CD4-positive, CD25-positive, alpha-beta regulatory T cell (primary cell): Measurements from ENCODE around the gene SH3GL2. TPM values are rescaled to one million over a fixed set of nuclear protein-coding genes. Genes with fewer than 3 reads are reported as not detected.

Source experiments
- ATAC-seq, 2 donors: fragments of 150-1000 bp; cut with Tn5 transposase; one replicate each; pipeline ENCODE4 v1.10.0; 2021; ENCODE audit warnings: low read depth in 2 of 2, moderate number of reproducible peaks in 2 of 2, moderate library complexity in 1 of 2
- DNase-seq, 3 donors: peaks; one replicate each; pipeline versions ENCODE4 v3.0.0 to v3.0.0-alpha.2; 2012 to 2022; ENCODE audit warnings: mixed read lengths in 1 of 3
- H3K27ac ChIP-seq: one replicate; pipeline ENCODE4 v1.7.0; 2013; ENCODE audit warnings: mild to moderate bottlenecking, low read length; ENCODE audit not compliant: insufficient read depth, poor library complexity, severe bottlenecking
- H3K27me3 ChIP-seq: one replicate; pipeline ENCODE4 v1.7.0; 2013; ENCODE audit warnings: low read length; ENCODE audit not compliant: control insufficient read depth, insufficient read depth
- H3K36me3 ChIP-seq: one replicate; pipeline ENCODE4 v1.7.0; 2013; ENCODE audit warnings: mild to moderate bottlenecking, low read length, moderate library complexity; ENCODE audit not compliant: control insufficient read depth, insufficient read depth
- H3K4me1 ChIP-seq: 2 replicates; pipeline ENCODE4 v1.7.0; 2013; ENCODE audit warnings: mild to moderate bottlenecking, low read length; ENCODE audit not compliant: insufficient read depth, control insufficient read depth, poor library complexity, severe bottlenecking
- H3K4me3 ChIP-seq: one replicate; pipeline ENCODE4 v1.7.0; 2013; ENCODE audit warnings: low read depth, mild to moderate bottlenecking, low read length, moderate library complexity
- H3K9me3 ChIP-seq, 2 experiments: 1 replicate in 1 of 2; 2 replicates in 1 of 2; pipeline ENCODE4 v1.7.0; 2013; ENCODE audit warnings: low read length in 2 of 2, mild to moderate bottlenecking in 1 of 2, moderate library complexity in 1 of 2; ENCODE audit not compliant: control insufficient read depth in 2 of 2
- H3K27ac Mint-ChIP-seq, 3 donors: one replicate each; pipeline ENCODE4 v1.8.0; 2020 to 2022; ENCODE audit warnings: mild to moderate bottlenecking in 3 of 3, mixed read lengths in 3 of 3, moderate library complexity in 2 of 3
- H3K27me3 Mint-ChIP-seq: one replicate; pipeline ENCODE4 v1.8.0; 2022; ENCODE audit warnings: mild to moderate bottlenecking, mixed read lengths
- H3K36me3 Mint-ChIP-seq: one replicate; pipeline ENCODE4 v1.8.0; 2020; ENCODE audit warnings: mixed read lengths
- H3K4me1 Mint-ChIP-seq, 4 donors: one replicate each; pipeline ENCODE4 v1.8.0; 2020 to 2022; ENCODE audit warnings: mixed read lengths in 4 of 4, mild to moderate bottlenecking in 1 of 4
- H3K4me3 Mint-ChIP-seq, 4 donors: one replicate each; pipeline ENCODE4 v1.8.0; 2020 to 2022; ENCODE audit warnings: mild to moderate bottlenecking in 4 of 4, mixed read lengths in 4 of 4, moderate library complexity in 3 of 4
- H3K9me3 Mint-ChIP-seq, 7 donors: one replicate each; pipeline ENCODE4 v1.8.0; 2020 to 2022; ENCODE audit warnings: mixed read lengths in 7 of 7, mild to moderate bottlenecking in 3 of 7, moderate library complexity in 2 of 7
- polyA plus RNA-seq, 4 donors: library from polyadenylated mRNA; unstranded; fragments of 300-500 nt; fragmentation: Illumina TruSeq; gene quantifications; one replicate each; pipeline ENCODE4 v1.2.3, GENCODE V29; 2021
- total RNA-seq: library from RNA; stranded (reverse); gene quantifications from one replicate; pipeline ENCODE4 v1.2.3, GENCODE V29; 2022

SH3GL2 gene
- total and polyA plus RNA-seq, 5 donors from 2014 or later = not detected

DNA sequence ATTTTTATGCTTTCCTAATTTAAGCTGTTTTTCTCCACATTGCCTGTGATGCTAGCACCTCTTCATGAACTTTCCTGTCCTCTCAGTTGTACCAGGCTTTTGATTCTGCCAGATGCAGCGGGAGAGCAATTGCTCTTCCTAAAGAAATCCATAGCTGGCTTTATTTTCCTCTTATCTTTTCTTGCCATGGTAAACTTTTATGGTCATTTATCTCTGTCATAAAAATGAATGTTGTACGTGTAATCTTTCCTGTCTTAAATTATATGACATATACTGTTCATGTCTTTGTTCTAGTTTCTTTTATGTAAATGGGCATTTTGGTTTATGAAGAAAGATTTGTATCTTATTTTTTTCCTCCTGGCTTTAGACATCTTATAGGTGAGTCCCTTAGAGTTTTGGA is 127.5 kb downstream of the SH3GL2 start:
- Mint-ChIP-seq H3K4me1 (no peaks in the 10 kb centered on the region), H3K9me3 (peaks cover 0 to 12% (median 3%) of the 10 kb centered on the region in 7 donors), H3K27me3 (no peaks in the 10 kb centered on the region), H3K4me3 (no peak overlapping the region), H3K36me3 (no peaks in the 10 kb centered on the region), H3K27ac (no peak overlapping the region)
- Histone ChIP-seq H3K9me3 (no peaks in the 10 kb centered on the region), H3K4me3 (no peak overlapping the region), H3K27ac (no peak overlapping the region), H3K36me3 (no peaks in the 10 kb centered on the region), H3K27me3 (no peaks in the 10 kb centered on the region), H3K4me1 (no peaks in the 10 kb centered on the region)
- DNase-seq (no peak), ATAC-seq (no peak)

DNA sequence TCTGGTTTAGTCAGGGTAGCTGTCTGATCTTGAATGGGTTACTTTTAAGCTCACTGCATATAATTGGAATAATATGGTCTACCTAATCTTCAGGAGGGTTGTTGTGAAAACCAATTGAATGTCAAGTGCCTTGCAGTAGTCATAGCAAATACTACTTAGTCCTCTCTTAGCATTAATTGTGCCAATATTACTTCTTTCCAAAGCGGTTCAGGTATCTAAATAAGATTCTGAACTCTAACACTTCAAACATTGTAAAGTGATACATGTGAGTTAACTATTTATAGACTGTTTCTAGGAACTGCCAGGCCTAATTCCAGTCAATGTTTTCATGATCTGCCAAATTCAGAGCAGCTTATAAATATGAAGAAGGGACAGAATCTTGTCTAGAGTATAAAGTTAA is 140.2 kb downstream of the SH3GL2 start:
- H3K27ac ChIP-seq = no peak overlapping the region
- H3K27ac Mint-ChIP-seq = no peak overlapping the region
- H3K9me3 Mint-ChIP-seq = peaks cover 0 to 8% (median 6%) of the 10 kb centered on the region in 7 donors
- DNase-seq (no peak), ATAC-seq (no peak)
- no peaks in the 10 kb centered on the region for H3K4me1 ChIP-seq
- H3K4me3 Mint-ChIP-seq = no peak overlapping the region
- no peaks in the 10 kb centered on the region for H3K36me3 Mint-ChIP-seq
- H3K27me3 ChIP-seq = no peaks in the 10 kb centered on the region
- no peaks in the 10 kb centered on the region for H3K9me3 ChIP-seq
- H3K4me3 ChIP-seq = no peak overlapping the region
- no peaks in the 10 kb centered on the region for H3K27me3 Mint-ChIP-seq
- H3K36me3 ChIP-seq = no peaks in the 10 kb centered on the region
- no peaks in the 10 kb centered on the region for H3K4me1 Mint-ChIP-seq

DNA sequence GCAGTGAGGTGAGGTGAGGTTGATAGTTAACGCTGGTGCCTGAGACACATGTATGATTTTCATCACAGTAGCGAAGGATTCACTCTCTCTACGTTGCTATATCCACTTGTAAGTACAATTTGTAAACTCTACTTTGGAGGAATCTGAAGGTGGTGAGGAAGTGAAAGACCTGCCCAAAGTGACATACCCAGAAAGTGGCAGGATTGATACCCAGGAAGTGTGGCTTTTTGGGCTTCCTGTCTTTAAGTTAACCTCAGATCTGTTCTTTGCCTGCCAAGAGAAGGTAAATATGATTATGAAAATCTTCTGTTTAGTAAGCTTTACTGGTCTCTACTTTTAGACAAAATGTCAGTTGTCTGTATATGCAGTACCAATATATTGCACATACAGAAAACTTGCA is 143.1 kb downstream of the SH3GL2 start:
- no peaks in the 10 kb centered on the region for H3K4me1 ChIP-seq
- no peak for ATAC-seq
- no peaks in the 10 kb centered on the region for H3K36me3 ChIP-seq
- no peaks in the 10 kb centered on the region for H3K36me3 Mint-ChIP-seq
- no peaks in the 10 kb centered on the region for H3K9me3 ChIP-seq
- H3K27ac ChIP-seq = no peak overlapping the region
- H3K4me3 ChIP-seq = no peak overlapping the region
- H3K27ac Mint-ChIP-seq = no peak overlapping the region
- peaks cover 0 to 25% (median 8%) of the 10 kb centered on the region in 7 donors for H3K9me3 Mint-ChIP-seq
- DNase-seq = no peak
- H3K27me3 ChIP-seq = no peaks in the 10 kb centered on the region
- no peak overlapping the region for H3K4me3 Mint-ChIP-seq
- H3K4me1 Mint-ChIP-seq = no peaks in the 10 kb centered on the region
- H3K27me3 Mint-ChIP-seq = no peaks in the 10 kb centered on the region

DNA sequence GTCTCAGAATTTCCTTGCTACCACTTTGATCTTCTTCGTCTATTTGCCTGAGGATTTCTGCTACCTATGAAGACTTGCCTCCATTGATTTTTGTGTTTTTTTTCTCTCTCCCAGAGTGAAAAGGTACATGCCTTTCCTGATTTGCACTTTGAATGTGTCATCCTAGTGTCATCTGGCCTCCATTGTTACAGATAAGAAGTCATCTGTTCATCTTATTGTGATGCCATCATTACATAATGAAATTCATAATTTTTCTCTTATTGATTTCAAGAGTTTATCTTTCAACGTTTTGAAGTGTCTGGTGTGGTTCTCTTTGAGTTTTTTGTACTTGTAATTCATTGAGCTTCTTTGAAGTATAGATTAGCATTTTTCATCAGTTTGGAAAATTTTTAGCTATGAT is 144.8 kb downstream of the SH3GL2 start:
- Mint-ChIP-seq H3K27me3 (no peaks in the 10 kb centered on the region), H3K4me3 (no peak overlapping the region), H3K36me3 (no peaks in the 10 kb centered on the region), H3K27ac (no peak overlapping the region), H3K4me1 (no peaks in the 10 kb centered on the region), H3K9me3 (peaks cover 0 to 25% (median 8%) of the 10 kb centered on the region in 7 donors)
- no peaks in the 10 kb centered on the region for H3K9me3 ChIP-seq
- no peaks in the 10 kb centered on the region for H3K27me3 ChIP-seq
- no peak overlapping the region for H3K27ac ChIP-seq
- no peaks in the 10 kb centered on the region for H3K36me3 ChIP-seq
- no peaks in the 10 kb centered on the region for H3K4me1 ChIP-seq
- H3K4me3 ChIP-seq = no peak overlapping the region
- no peak for DNase-seq
- ATAC-seq = no peak

GRCh38 chr9:17725399-17726010 is 146.6 kb downstream of the SH3GL2 start:
- Mint-ChIP-seq H3K9me3 (peaks cover 0 to 35% (median 8%) of the 10 kb centered on the region in 7 donors), H3K27ac (no peak overlapping the region), H3K27me3 (no peaks in the 10 kb centered on the region), H3K4me1 (no peaks in the 10 kb centered on the region), H3K4me3 (no peak overlapping the region), H3K36me3 (no peaks in the 10 kb centered on the region)
- DNase-seq = no peak
- no peak overlapping the region for H3K27ac ChIP-seq
- no peaks in the 10 kb centered on the region for H3K36me3 ChIP-seq
- H3K4me1 ChIP-seq = no peaks in the 10 kb centered on the region
- no peaks in the 10 kb centered on the region for H3K27me3 ChIP-seq
- ATAC-seq = no peak
- no peak overlapping the region for H3K4me3 ChIP-seq
- no peaks in the 10 kb centered on the region for H3K9me3 ChIP-seq

GRCh38 chr9:17726298-17726697 is 147.4 kb downstream of the SH3GL2 start:
- H3K4me1 Mint-ChIP-seq = no peaks in the 10 kb centered on the region
- no peak overlapping the region for H3K4me3 Mint-ChIP-seq
- ATAC-seq (no peak), DNase-seq (no peak)
- no peaks in the 10 kb centered on the region for H3K4me1 ChIP-seq
- no peaks in the 10 kb centered on the region for H3K36me3 ChIP-seq
- no peaks in the 10 kb centered on the region for H3K36me3 Mint-ChIP-seq
- H3K27me3 Mint-ChIP-seq = no peaks in the 10 kb centered on the region
- H3K27ac Mint-ChIP-seq = no peak overlapping the region
- H3K9me3 Mint-ChIP-seq = peaks cover 0 to 35% (median 8%) of the 10 kb centered on the region in 7 donors
- H3K27ac ChIP-seq = no peak overlapping the region
- no peaks in the 10 kb centered on the region for H3K9me3 ChIP-seq
- no peak overlapping the region for H3K4me3 ChIP-seq
- no peaks in the 10 kb centered on the region for H3K27me3 ChIP-seq

DNA sequence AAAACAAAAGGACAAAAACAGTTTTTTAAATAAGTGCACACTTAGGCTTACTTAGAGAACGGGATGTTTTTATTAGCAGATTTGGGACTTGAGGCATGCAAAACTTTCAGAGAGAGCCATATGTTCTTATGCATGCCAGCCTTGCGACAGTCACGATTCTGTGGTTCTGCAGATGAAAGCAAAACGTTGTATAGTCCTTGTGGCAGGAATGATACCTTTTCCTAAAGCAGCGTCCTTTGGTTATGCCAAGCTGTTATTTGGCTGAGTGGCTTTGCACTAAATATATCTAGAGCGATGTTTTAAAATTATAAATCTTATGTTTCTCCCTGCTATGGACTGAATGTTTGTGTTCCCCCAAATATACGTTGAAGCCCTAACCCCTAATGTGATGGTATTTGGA is 152.0 kb downstream of the SH3GL2 start:
- Mint-ChIP-seq H3K36me3 (no peaks in the 10 kb centered on the region), H3K27ac (no peak overlapping the region), H3K9me3 (peaks cover 0 to 25% (median 11%) of the 10 kb centered on the region in 7 donors), H3K4me3 (no peak overlapping the region), H3K27me3 (no peaks in the 10 kb centered on the region), H3K4me1 (no peaks in the 10 kb centered on the region)
- Histone ChIP-seq H3K36me3 (no peaks in the 10 kb centered on the region), H3K4me3 (no peak overlapping the region), H3K4me1 (no peaks in the 10 kb centered on the region), H3K9me3 (no peaks in the 10 kb centered on the region), H3K27me3 (no peaks in the 10 kb centered on the region), H3K27ac (no peak overlapping the region)
- DNase-seq (no peak), ATAC-seq (no peak)

GRCh38 chr9:17731308-17731707 is 152.4 kb downstream of the SH3GL2 start:
- no peaks in the 10 kb centered on the region for H3K27me3 Mint-ChIP-seq
- no peaks in the 10 kb centered on the region for H3K27me3 ChIP-seq
- H3K27ac ChIP-seq = no peak overlapping the region
- H3K9me3 Mint-ChIP-seq = peaks cover 2 to 25% (median 11%) of the 10 kb centered on the region in 7 donors
- H3K4me3 ChIP-seq = no peak overlapping the region
- H3K36me3 ChIP-seq = no peaks in the 10 kb centered on the region
- no peak overlapping the region for H3K4me3 Mint-ChIP-seq
- no peak overlapping the region for H3K27ac Mint-ChIP-seq
- no peaks in the 10 kb centered on the region for H3K36me3 Mint-ChIP-seq
- DNase-seq (no peak), ATAC-seq (no peak)
- no peaks in the 10 kb centered on the region for H3K4me1 ChIP-seq
- H3K9me3 ChIP-seq = no peaks in the 10 kb centered on the region
- H3K4me1 Mint-ChIP-seq = no peaks in the 10 kb centered on the region
